K562 (cell line): ENCODE data around the gene THAP4. TPM values are rescaled to one million over a fixed set of nuclear protein-coding genes. Genes with fewer than 3 reads are reported as not detected.
A peak's percentile ranks its signal among the peaks of the same experiment; 100 is the strongest.

Source experiments
- CTCF ChIP-seq, 3 experiments: IDR thresholded peaks in 2 of 3; conservative IDR thresholded peaks in 1 of 3; 2 replicates each; pipeline ENCODE4 v1.5.1; 2011 to 2012; ENCODE audit warnings: low read length in 3 of 3, mild to moderate bottlenecking in 3 of 3, control low read depth in 2 of 3, improper control_type of control experiment in 1 of 3, inconsistent platforms in 1 of 3, low read depth in 1 of 3, mixed read lengths in 1 of 3, moderate library complexity in 1 of 3; ENCODE audit not compliant: insufficient read depth in 2 of 3
- RFX5 ChIP-seq: IDR thresholded peaks from 2 replicates; pipeline ENCODE4 v1.6.1; 2011; ENCODE audit warnings: low read depth, mild to moderate bottlenecking, improper control_type of control experiment, low read length
- TFAP4 ChIP-seq: sonication (generic); formaldehyde crosslinking; IDR thresholded peaks from 2 replicates; pipeline ENCODE4 v1.8.0; 2022; ENCODE audit warnings: missing genetic modification reagents, mild to moderate bottlenecking, moderate library complexity, borderline replicate concordance
- USF1 ChIP-seq: sonication (generic); formaldehyde crosslinking; IDR thresholded peaks from 2 replicates; pipeline ENCODE4 v1.9.0; 2022; ENCODE audit warnings: mild to moderate bottlenecking, missing genetic modification reagents
- polyA plus RNA-seq, 8 experiments: library from polyadenylated mRNA; depleted of rRNA in 4 of 8; stranded (reverse) in 5 of 8; unstranded in 3 of 8; fragments of >200 nt; fragmentation: Nextera tagmentation in 2 of 8; fragmentation: Illumina TruSeq in 1 of 8; extraction: Ambion mirVana in 2 of 8; extraction: Trizol in 1 of 8; gene quantifications; 2 replicates each; pipeline versions ENCODE4 v1.2.1 to v1.2.3, GENCODE V29; 2011 to 2014; ENCODE audit warnings: inconsistent platforms in 1 of 8, missing spikeins in 1 of 8
- total RNA-seq, 7 experiments: library from RNA; depleted of rRNA in 6 of 7; stranded (reverse); fragments of >200 nt in 6 of 7; fragmentation: Illumina TruSeq in 2 of 7; extraction: Trizol in 2 of 7; gene quantifications; 2 replicates each; pipeline versions ENCODE4 v1.2.1 to v1.2.3, GENCODE V29; 2011 to 2021; ENCODE audit warnings: low replicate concordance in 1 of 7

THAP4 gene
- total and polyA plus RNA-seq, 9 of the 15 experiments (the other 6 are each of a cell fraction or from before 2014, with no cell fraction given), result 8.6 to 60.9 (median 43.9) TPM

- peak; percentile 61 to 88 (median 76) for TF ChIP-seq CTCF (IDR thresholded peaks at IDR 0.05 in 2 of 3, conservative IDR thresholded peaks at IDR 0.05 in 1 of 3; ENCODE audit: insufficient read depth in 2 of 3, low read depth in 1 of 3, low read length in 3 of 3)
- no peak for TF ChIP-seq USF1 (CRISPR knock-in tag)
- no peak for TF ChIP-seq RFX5
- peak; percentile 52; the same call in 1 of the 2 replicates for TF ChIP-seq TFAP4 (CRISPR knock-in tag)
Observed at GRCh38 chr2:241609859-241610793, 26.8 kb downstream of the THAP4 start (continued).
